SK-N-SH treated with all-trans-retinoic acid at 6 μM for 48 hours (cell line): Measurements from ENCODE around the gene GIMAP7.
"Not testable (repeated sequence)": the region's sequence is repeated elsewhere in the genome, so short reads cannot be mapped to it uniquely, and the experiment has no call there.

Experiments used
- PPARA ChIP-seq: fragments of 250-450 bp; sonication (Bioruptor Pico); IDR thresholded peaks from 2 replicates; pipeline ENCODE4 v1.5.0; 2020; ENCODE audit warnings: mild to moderate bottlenecking, borderline replicate concordance
- ZFP30 ChIP-seq: fragments of 450-650 bp; formaldehyde crosslinking; IDR thresholded peaks from 2 replicates; pipeline ENCODE4 v1.5.0; 2022; ENCODE audit warnings: mild to moderate bottlenecking, moderate library complexity

DNA sequence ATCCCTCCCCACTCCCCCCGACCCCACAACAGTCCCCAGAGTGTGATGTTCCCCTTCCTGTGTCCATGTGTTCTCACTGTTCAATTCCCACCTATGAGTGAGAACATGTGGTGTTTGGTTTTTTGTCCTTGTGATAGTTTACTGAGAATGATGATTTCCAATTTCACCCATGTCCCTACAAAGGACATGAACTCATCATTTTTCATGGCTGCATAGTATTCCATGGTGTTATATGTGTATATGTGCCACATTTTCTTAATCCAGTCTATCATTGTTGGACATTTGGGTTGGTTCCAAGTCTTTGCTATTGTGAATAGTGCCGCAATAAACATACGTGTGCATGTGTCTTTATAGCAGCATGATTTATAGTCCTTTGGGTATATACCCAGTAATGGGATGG, 21.2 kb upstream of the GIMAP7 start:
- TF ChIP-seq PPARA, ZFP30 (CRISPR knock-in tag): not testable (repeated sequence)
